ENCODE measurements around the gene RNASE9.

DNA sequence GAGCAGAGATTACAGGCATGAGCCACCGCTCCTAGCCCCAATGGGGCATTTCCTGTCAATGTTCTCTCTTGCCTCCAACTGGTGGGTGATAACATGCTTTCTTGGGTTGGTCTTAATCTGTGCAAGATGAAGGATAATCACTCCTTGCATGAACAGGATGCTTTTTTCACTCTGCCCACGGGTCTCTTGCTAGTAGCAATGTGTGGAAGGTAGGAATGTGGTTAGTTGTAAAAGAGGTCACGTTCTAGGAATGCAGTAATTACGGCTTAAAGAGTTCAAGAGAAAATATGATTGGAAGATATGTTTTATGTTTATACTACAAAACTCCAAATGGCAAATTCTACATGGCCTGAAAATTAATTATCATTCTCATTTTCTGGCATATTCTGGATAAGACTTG is 45.0 kb downstream of the RNASE9 start:
- TF ChIP-seq, protein P1, sequence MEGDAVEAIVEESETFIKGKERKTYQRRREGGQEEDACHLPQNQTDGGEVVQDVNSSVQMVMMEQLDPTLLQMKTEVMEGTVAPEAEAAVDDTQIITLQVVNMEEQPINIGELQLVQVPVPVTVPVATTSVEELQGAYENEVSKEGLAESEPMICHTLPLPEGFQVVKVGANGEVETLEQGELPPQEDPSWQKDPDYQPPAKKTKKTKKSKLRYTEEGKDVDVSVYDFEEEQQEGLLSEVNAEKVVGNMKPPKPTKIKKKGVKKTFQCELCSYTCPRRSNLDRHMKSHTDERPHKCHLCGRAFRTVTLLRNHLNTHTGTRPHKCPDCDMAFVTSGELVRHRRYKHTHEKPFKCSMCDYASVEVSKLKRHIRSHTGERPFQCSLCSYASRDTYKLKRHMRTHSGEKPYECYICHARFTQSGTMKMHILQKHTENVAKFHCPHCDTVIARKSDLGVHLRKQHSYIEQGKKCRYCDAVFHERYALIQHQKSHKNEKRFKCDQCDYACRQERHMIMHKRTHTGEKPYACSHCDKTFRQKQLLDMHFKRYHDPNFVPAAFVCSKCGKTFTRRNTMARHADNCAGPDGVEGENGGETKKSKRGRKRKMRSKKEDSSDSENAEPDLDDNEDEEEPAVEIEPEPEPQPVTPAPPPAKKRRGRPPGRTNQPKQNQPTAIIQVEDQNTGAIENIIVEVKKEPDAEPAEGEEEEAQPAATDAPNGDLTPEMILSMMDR (conservative IDR thresholded peaks at IDR 0.05; ENCODE audit: low read depth in 2 of 2): no peak
- TF ChIP-seq NANOG (IDR thresholded peaks at IDR 0.05; ENCODE audit: borderline replicate concordance) (no peak), EZH2 (IDR thresholded peaks at IDR 0.05; ENCODE audit: low read depth, unreplicated experiment) (no peak), JUNB (IDR thresholded peaks at IDR 0.05; ENCODE audit: unreplicated experiment) (no peak), CREB1 (CRISPR knock-in tag; IDR thresholded peaks at IDR 0.05; ENCODE audit: low read depth) (no peak), EZH2phosphoT487 (IDR thresholded peaks at IDR 0.05; ENCODE audit: unreplicated experiment) (no peak)
- TF ChIP-seq, protein P2, sequence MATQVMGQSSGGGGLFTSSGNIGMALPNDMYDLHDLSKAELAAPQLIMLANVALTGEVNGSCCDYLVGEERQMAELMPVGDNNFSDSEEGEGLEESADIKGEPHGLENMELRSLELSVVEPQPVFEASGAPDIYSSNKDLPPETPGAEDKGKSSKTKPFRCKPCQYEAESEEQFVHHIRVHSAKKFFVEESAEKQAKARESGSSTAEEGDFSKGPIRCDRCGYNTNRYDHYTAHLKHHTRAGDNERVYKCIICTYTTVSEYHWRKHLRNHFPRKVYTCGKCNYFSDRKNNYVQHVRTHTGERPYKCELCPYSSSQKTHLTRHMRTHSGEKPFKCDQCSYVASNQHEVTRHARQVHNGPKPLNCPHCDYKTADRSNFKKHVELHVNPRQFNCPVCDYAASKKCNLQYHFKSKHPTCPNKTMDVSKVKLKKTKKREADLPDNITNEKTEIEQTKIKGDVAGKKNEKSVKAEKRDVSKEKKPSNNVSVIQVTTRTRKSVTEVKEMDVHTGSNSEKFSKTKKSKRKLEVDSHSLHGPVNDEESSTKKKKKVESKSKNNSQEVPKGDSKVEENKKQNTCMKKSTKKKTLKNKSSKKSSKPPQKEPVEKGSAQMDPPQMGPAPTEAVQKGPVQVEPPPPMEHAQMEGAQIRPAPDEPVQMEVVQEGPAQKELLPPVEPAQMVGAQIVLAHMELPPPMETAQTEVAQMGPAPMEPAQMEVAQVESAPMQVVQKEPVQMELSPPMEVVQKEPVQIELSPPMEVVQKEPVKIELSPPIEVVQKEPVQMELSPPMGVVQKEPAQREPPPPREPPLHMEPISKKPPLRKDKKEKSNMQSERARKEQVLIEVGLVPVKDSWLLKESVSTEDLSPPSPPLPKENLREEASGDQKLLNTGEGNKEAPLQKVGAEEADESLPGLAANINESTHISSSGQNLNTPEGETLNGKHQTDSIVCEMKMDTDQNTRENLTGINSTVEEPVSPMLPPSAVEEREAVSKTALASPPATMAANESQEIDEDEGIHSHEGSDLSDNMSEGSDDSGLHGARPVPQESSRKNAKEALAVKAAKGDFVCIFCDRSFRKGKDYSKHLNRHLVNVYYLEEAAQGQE (IDR thresholded peaks at IDR 0.05; ENCODE audit: unreplicated experiment): no peak

All from GM23338 (cell line).